BJ (cell line): Measurements from ENCODE around the gene CAMTA2. TPM values are rescaled to one million over a fixed set of nuclear protein-coding genes. Genes with fewer than 3 reads are reported as not detected.

Experiments used
- CTCF ChIA-PET: fragments of 350-600 bp; formaldehyde crosslinking; extraction: SDS; loops from one replicate; lab custom pipeline; 2021; ENCODE audit warnings: antibody characterized with exemption, inconsistent platforms; lab: Yijun Ruan, JAX
- POLR2A ChIA-PET: fragments of 300-600 bp; sonication (Branson Sonifier 250); formaldehyde crosslinking; extraction: SDS; loops from one replicate; lab custom pipeline; 2021; ENCODE audit warnings: antibody characterized with exemption; lab: Charles Lee
- DNase-seq: peaks from one replicate; pipeline ENCODE4 v3.0.0-alpha.2; 2011; ENCODE audit warnings: low read depth
- H3K27me3 ChIP-seq: 2 replicates; pipeline ENCODE4 v1.6.0; 2011; ENCODE audit warnings: low read length; ENCODE audit not compliant: control insufficient read depth, insufficient read depth
- H3K36me3 ChIP-seq: 2 replicates; pipeline ENCODE4 v1.5.1; 2011; ENCODE audit warnings: low read length; ENCODE audit not compliant: control insufficient read depth, insufficient read depth
- H3K4me3 ChIP-seq: 2 replicates; pipeline ENCODE4 v1.5.1; 2011; ENCODE audit warnings: low read depth, mild to moderate bottlenecking, control low read depth, low read length
- polyA plus RNA-seq: library from polyadenylated mRNA; depleted of rRNA; stranded (reverse); fragments of >200 nt; gene quantifications from 2 replicates; pipeline ENCODE4 v1.2.3, GENCODE V29; 2011
- TF ChIP-seq, protein P1 (sequence below): IDR thresholded peaks from 2 replicates; pipeline ENCODE4 v1.5.1; 2011; ENCODE audit warnings: low read depth, mild to moderate bottlenecking, control low read depth, inconsistent platforms, low read length, moderate library complexity; ENCODE audit not compliant: insufficient read depth

CAMTA2 gene
- polyA plus RNA-seq, 1 experiment = 65.6 TPM

DNA sequence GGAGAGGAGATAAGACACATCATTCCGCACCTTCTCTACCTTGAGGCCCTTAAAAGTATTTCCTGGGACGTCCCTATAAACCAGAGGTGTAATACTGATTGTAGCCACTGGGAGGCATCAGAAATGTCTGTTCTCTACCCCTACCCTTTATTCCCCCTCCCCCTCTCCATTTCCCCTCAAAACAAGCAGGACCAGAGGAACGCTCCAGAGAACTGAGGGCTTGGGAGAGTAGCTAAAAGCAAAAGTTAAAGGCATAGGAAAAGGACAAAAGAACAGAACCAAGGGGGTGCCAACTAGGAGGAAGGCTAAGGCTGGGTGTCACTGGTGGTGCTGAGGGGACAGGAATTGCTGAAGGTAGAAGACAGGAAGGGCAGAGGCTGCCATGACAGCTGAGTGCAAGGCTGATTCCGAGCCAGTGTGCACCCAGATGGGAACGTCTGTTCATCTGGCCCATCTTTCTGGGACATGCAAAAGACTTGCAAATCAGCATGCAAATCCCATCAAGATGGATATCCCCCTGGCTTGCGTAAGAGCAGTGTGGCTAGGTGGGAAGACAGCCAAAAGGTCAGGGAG is 6.7 kb downstream of the CAMTA2 start:
- POLR2A ChIA-PET = no interaction called here
- peaks cover 20% of the 10 kb centered on the region for H3K36me3 ChIP-seq
- H3K4me3 ChIP-seq = no peak overlapping the region
- CTCF ChIA-PET = interaction anchor here (0.6 to 2.7 kb wide), 16 partner anchors 8 to 412 kb away, joined by 3 to 40 read pairs (median 4); partner anchors contain the start of genes INCA1, KIF1C, RNF167 and SLC25A11
- no peaks in the 10 kb centered on the region for H3K27me3 ChIP-seq
- TF ChIP-seq, protein P1, sequence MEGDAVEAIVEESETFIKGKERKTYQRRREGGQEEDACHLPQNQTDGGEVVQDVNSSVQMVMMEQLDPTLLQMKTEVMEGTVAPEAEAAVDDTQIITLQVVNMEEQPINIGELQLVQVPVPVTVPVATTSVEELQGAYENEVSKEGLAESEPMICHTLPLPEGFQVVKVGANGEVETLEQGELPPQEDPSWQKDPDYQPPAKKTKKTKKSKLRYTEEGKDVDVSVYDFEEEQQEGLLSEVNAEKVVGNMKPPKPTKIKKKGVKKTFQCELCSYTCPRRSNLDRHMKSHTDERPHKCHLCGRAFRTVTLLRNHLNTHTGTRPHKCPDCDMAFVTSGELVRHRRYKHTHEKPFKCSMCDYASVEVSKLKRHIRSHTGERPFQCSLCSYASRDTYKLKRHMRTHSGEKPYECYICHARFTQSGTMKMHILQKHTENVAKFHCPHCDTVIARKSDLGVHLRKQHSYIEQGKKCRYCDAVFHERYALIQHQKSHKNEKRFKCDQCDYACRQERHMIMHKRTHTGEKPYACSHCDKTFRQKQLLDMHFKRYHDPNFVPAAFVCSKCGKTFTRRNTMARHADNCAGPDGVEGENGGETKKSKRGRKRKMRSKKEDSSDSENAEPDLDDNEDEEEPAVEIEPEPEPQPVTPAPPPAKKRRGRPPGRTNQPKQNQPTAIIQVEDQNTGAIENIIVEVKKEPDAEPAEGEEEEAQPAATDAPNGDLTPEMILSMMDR = peak; percentile 66
- no peak for DNase-seq

DNA sequence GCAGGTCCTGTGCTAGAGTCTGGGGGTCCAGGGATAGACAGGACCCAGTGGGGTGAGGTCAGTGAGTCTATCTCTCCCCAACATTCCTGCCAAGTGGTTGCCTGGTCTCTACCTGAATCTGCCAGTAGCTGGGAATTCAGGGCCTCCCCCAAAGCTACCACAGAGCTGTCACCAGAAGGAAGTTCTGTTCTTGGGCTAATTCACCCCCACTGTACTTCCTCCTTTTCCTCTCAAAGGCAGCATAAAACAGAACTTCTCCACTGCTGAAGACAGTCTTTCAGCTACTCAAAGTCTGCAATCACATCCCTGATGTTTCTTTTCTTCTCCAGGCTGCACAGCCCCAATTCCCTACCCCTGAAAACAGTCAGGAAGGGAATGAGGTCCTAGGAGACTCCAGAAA is 8.7 kb downstream of the CAMTA2 start:
- Histone ChIP-seq H3K4me3 (no peak overlapping the region), H3K27me3 (no peaks in the 10 kb centered on the region), H3K36me3 (peaks cover 22% of the 10 kb centered on the region)
- POLR2A ChIA-PET = no interaction called here
- TF ChIP-seq, protein P1 = no peak
- CTCF ChIA-PET = interaction anchor here (0.8 kb wide), 1 partner anchor 8 kb away, joined by 3 read pairs; no protein-coding TSS in a partner anchor
- no peak for DNase-seq

DNA sequence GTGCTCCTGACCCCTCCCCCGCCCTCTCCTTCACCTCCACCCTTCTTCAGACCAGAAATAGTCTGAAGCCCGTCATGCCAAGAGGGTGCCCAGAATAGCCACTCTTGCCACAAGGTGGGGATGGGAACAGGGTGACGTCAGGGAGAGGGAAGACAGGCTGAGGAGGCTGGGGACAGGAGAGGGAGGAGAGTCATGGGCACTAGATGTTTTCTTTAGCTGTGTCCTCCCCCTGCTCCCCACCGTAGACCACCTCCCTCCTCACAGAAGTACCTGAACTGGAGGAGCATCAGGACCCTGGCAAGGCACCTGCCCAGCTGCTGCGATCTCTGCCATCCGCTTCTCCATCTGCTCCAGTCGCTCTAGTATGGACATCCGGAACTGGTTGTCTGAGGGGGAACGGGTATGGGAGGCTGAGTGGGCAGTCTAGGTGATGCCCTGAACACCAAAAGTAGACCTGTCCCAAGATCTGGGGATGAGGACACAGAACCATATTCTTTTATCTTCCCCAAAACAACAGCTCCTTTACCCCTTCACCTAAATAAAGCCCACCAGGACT is 13.3 kb downstream of the CAMTA2 start:
- CTCF ChIA-PET = interaction anchor here (1.0 to 1.5 kb wide), 3 partner anchors 34 to 65 kb away, joined by 3 read pairs; partner anchors contain the start of genes RNF167 and SLC25A11
- TF ChIP-seq, protein P1 = no peak
- POLR2A ChIA-PET = no interaction called here
- DNase-seq = no peak
- Histone ChIP-seq H3K27me3 (no peaks in the 10 kb centered on the region), H3K36me3 (peaks cover 26% of the 10 kb centered on the region), H3K4me3 (no peak overlapping the region)

DNA sequence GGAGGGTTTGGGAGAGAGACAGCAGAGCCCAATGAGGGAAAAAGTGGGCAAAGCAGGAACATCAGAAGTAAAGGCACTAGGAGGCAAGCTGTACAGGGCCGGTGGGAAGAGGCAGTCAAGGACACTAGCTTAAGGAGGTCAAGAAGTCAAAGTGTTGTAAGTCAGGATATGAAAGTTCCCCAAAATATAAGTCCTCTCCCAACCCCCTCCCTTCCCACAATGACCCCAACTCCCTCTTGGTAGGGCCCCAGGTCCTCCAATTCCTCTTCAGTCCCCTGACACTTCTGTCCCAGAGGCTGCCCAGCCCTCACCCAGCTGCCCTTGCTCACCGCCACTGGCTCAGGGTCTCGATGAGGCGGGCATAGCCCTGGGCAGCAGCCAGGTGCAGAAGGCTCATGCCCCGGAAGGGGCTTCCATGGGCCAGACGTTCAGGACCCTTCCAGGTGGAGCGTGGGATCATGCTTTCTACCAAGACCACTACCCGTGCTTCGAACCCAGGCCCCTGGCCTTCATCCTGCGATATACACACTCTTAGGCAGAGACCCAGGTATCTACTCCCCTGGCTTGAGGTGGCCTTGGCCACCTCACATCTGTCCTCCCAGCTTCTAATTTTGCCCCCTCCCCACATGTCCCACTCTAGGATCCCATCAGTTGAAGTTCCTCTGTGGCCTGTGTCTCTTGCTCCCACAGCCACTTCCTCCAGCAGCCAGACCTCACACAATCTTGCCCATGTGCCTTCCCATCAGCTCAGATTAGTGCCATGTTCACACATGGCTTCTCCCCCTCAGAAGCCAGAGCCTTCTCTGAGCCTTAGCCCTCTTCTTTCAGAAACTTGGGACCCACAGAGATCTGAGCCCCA is 14.0 kb downstream of the CAMTA2 start:
- TF ChIP-seq, protein P1 = no peak
- Histone ChIP-seq H3K4me3 (no peak overlapping the region), H3K27me3 (no peaks in the 10 kb centered on the region), H3K36me3 (peaks cover 22% of the 10 kb centered on the region)
- POLR2A ChIA-PET = no interaction called here
- DNase-seq = no peak
- CTCF ChIA-PET = interaction anchor here (1.0 to 1.2 kb wide), 2 partner anchors 13 to 33 kb away, joined by 3 to 4 read pairs; partner anchors contain the start of genes RNF167 and SLC25A11

DNA sequence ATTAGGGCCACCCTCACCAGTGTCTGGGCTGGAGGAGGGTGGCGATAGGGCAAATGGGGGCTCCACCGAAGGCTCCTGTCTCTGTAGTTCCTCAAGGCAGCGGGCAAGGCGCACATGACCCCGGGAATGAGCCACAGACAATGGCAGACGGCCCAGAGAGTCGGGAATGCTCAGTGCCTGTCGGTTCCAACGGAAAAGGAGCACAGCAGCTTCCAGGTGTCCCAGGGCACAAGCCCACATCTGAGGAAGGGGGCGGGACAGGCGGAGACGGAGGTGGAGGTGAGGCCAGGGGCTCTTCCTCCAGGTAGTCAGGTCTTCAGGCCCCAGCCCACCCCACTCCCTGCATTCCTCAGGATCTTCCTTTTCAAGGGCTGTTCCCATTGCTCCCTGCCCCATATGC is 14.7 kb downstream of the CAMTA2 start:
- ChIA-PET POLR2A (no interaction called here), CTCF (interaction anchor here (1.0 to 4.6 kb wide), 2 partner anchors 8 to 13 kb away, joined by 4 to 40 read pairs; no protein-coding TSS in a partner anchor)
- TF ChIP-seq, protein P1 = no peak
- no peak for DNase-seq
- Histone ChIP-seq H3K4me3 (no peak overlapping the region), H3K27me3 (no peaks in the 10 kb centered on the region), H3K36me3 (peaks cover 21% of the 10 kb centered on the region)
